Ishikawa (cell line): ENCODE measurements around the gene ZNF592.

Experiments used
- EP300 ChIP-seq: IDR thresholded peaks from 2 replicates; pipeline ENCODE4 v1.6.1; 2012; ENCODE audit warnings: borderline replicate concordance
- TAF1 ChIP-seq: IDR thresholded peaks from 2 replicates; pipeline ENCODE4 v1.6.1; 2012; ENCODE audit warnings: low read depth, mild to moderate bottlenecking
- TEAD4 ChIP-seq: IDR thresholded peaks from 2 replicates; pipeline ENCODE4 v1.6.1; 2012

DNA sequence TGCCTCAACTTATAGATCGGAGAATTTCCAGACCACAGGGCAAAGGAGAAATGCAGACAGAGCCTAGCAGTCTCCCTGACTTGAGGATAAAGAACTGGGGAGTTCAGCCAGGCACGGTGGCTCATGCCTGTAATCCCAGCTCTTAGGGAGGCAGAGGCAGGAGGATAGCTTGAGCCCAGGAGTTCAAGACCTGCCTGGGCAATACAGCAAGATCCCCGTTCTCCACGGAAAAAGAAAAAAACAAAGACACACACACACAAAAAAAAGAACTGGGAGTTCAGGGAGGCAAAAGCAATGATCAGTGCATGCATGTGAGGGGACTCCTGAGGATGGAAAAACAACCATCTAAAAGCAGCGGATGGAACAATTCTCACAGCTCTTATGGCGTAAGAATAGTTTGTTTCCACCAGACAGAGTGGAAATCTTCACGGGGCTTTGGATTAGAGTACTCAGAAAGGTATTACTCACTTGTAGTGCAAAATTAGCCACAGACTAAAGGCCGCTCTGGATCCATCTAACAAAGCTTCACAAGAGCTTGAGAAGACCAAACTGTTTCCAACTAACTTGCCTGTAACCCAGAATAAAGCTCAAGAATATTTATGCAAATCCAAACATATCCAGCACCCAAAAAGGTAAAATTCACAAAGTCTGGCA is 48.7 kb upstream of the ZNF592 start:
- TF ChIP-seq EP300 (no peak), TAF1 (no peak), TEAD4 (no peak)
